Nephron (organoid): ENCODE measurements around the gene LTO1.

Experiments
- H3K27ac Mint-ChIP-seq, 3 experiments: 2 replicates each; pipeline ENCODE4 v1.8.0; 2020; ENCODE audit warnings: mixed read lengths in 3 of 3, mild to moderate bottlenecking in 2 of 3, moderate library complexity in 1 of 3
- H3K27me3 Mint-ChIP-seq: 2 replicates; pipeline ENCODE4 v1.8.0; 2021; ENCODE audit warnings: low read depth, mild to moderate bottlenecking, moderate library complexity, mixed read lengths
- H3K36me3 Mint-ChIP-seq: 2 replicates; pipeline ENCODE4 v1.8.0; 2020; ENCODE audit warnings: low read depth, mixed read lengths
- H3K4me1 Mint-ChIP-seq: 2 replicates; pipeline ENCODE4 v1.8.0; 2020; ENCODE audit warnings: mixed read lengths
- H3K4me3 Mint-ChIP-seq, 3 experiments: 2 replicates each; pipeline ENCODE4 v1.8.0; 2020; ENCODE audit warnings: mild to moderate bottlenecking in 3 of 3, mixed read lengths in 3 of 3, moderate library complexity in 2 of 3
- H3K9me3 Mint-ChIP-seq: 2 replicates; pipeline ENCODE4 v1.8.0; 2020; ENCODE audit warnings: mixed read lengths
- CTCF ChIP-seq, 3 experiments: fragments of 200-600 bp; sonication (generic); IDR thresholded peaks; one replicate each; pipeline ENCODE4 v1.5.0; 2021; ENCODE audit warnings: antibody characterized with exemption in 3 of 3; ENCODE audit not compliant: unreplicated experiment in 3 of 3

The LTO1 gene, protein sequence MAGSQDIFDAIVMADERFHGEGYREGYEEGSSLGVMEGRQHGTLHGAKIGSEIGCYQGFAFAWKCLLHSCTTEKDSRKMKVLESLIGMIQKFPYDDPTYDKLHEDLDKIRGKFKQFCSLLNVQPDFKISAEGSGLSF

GRCh38 chr11:69674886-69675714, at the start of gene LTO1:
TSS of gene LTO1 (minus strand) at chr11:69675353. CDS start at chr11:69675239, 114 bp downstream.
- H3K27ac Mint-ChIP-seq, result peak within 1 kb of the TSS in 2 of 3 experiments; percentile 72 to 73
- H3K9me3 Mint-ChIP-seq, result no peaks in the 10 kb centered on the region
- H3K4me1 Mint-ChIP-seq, result peaks cover 21% of the 10 kb centered on the region
- peak within 1 kb of the TSS; percentile 95 to 98 (median 97) for H3K4me3 Mint-ChIP-seq
- TF ChIP-seq CTCF (IDR thresholded peaks at IDR 0.05; ENCODE audit: unreplicated experiment in 3 of 3), result no peak
- peaks cover 10% of the 10 kb centered on the region for H3K36me3 Mint-ChIP-seq
- no peaks in the 10 kb centered on the region for H3K27me3 Mint-ChIP-seq

DNA sequence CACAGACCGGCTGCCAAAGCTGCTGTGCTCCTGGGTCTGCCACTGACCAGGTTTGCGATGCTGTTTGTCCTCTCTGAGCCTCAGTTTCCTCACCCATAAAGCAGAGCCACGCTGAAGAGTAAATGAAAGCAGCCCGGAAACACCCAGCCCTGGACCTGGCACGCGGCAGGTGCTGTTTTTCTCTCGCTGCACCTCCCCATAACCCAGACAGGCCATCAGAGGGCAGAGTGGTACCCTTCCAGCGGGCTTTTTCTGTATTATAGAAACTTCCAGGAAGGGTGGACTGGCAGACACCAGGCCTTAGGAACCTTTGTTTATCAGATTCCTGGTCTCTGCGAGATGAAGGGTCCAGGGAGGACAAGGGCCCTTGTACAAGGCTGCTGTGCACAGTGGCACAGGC, 46.6 kb upstream of the LTO1 start:
- H3K27ac Mint-ChIP-seq, result no peak overlapping the region
- no peaks in the 10 kb centered on the region for H3K36me3 Mint-ChIP-seq
- H3K9me3 Mint-ChIP-seq, result no peaks in the 10 kb centered on the region
- H3K4me1 Mint-ChIP-seq, result no peaks in the 10 kb centered on the region
- no peak for TF ChIP-seq CTCF (IDR thresholded peaks at IDR 0.05; ENCODE audit: unreplicated experiment in 3 of 3)
- peaks cover 91% of the 10 kb centered on the region for H3K27me3 Mint-ChIP-seq
- no peak overlapping the region for H3K4me3 Mint-ChIP-seq

DNA sequence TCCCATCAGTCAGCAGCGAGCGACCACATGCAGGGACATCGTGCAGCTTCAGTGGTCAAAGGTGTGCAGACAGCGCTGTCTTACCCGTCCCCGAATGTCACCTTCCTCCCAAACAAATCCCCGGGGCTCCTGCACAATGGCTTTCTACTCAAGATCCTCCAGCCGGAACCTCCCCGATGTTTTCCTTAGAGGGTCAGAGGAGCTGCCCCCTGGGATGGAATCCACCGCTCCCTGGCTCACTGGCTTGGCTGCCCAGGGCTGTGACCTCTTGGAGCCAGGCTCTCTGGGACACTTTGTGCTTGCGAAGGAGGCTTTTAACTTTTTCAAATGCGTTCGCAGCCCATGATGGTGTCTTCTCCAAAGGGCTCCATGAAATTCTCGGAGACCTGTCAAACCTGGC, 46.0 kb upstream of the LTO1 start:
- H3K27me3 Mint-ChIP-seq, result peaks cover 86% of the 10 kb centered on the region
- H3K9me3 Mint-ChIP-seq, result no peaks in the 10 kb centered on the region
- no peaks in the 10 kb centered on the region for H3K36me3 Mint-ChIP-seq
- H3K4me1 Mint-ChIP-seq, result no peaks in the 10 kb centered on the region
- H3K4me3 Mint-ChIP-seq, result no peak overlapping the region
- no peak overlapping the region for H3K27ac Mint-ChIP-seq
- no peak for TF ChIP-seq CTCF (IDR thresholded peaks at IDR 0.05; ENCODE audit: unreplicated experiment in 3 of 3)

GRCh38 chr11:69718912-69719311, 43.8 kb upstream of the LTO1 start:
- H3K36me3 Mint-ChIP-seq, result no peaks in the 10 kb centered on the region
- TF ChIP-seq CTCF (IDR thresholded peaks at IDR 0.05; ENCODE audit: unreplicated experiment in 3 of 3), result no peak
- no peak overlapping the region for H3K4me3 Mint-ChIP-seq
- H3K27ac Mint-ChIP-seq, result no peak overlapping the region
- peaks cover 86% of the 10 kb centered on the region for H3K27me3 Mint-ChIP-seq
- H3K4me1 Mint-ChIP-seq, result no peaks in the 10 kb centered on the region
- H3K9me3 Mint-ChIP-seq, result no peaks in the 10 kb centered on the region

DNA sequence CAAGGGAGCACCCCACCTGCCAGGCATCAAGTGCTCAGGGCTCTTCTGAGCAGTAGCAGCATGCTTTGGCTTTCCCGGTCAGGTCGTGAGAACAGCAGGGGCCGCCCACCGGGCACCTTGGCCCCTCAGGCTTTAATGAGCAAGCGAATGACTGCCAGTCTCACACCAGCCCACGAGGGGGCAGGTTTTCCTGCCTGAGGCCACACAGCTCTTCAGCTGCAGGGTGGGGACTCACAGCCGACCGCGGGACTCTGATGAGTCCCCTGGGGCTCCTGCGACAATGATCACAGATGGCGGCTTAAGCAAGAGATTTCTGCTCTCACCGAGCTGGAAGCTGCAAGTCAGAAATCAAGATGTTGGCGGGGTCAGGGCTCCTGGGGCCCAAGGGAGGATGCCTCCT, 43.0 kb upstream of the LTO1 start:
- Mint-ChIP-seq H3K27ac (no peak overlapping the region), H3K4me3 (no peak overlapping the region), H3K36me3 (no peaks in the 10 kb centered on the region), H3K9me3 (no peaks in the 10 kb centered on the region), H3K27me3 (peaks cover 80% of the 10 kb centered on the region), H3K4me1 (no peaks in the 10 kb centered on the region)
- TF ChIP-seq CTCF (IDR thresholded peaks at IDR 0.05; ENCODE audit: unreplicated experiment in 3 of 3), result peak; percentile 53 to 70 (median 54)
